HEK293 (cell line): Measurements from ENCODE around the gene GNG5.

Source experiments
- GLIS1 ChIP-seq: fragments of 450-650 bp; formaldehyde crosslinking; IDR thresholded peaks from 2 replicates; pipeline ENCODE4 v1.5.1; 2016; ENCODE audit warnings: missing biosample characterization, missing genetic modification characterization
- GLIS2 ChIP-seq: fragments of 450-650 bp; formaldehyde crosslinking; IDR thresholded peaks from 2 replicates; pipeline ENCODE4 v1.5.1; 2016; ENCODE audit warnings: missing biosample characterization, missing genetic modification characterization
- PRDM1 ChIP-seq: fragments of 450-650 bp; formaldehyde crosslinking; IDR thresholded peaks from 2 replicates; pipeline ENCODE4; 2016; ENCODE audit warnings: missing biosample characterization, missing genetic modification characterization
- SCRT2 ChIP-seq: fragments of 450-650 bp; formaldehyde crosslinking; IDR thresholded peaks from 2 replicates; pipeline ENCODE4 v1.5.1; 2016; ENCODE audit warnings: missing biosample characterization, missing genetic modification characterization
- SETDB1 ChIP-seq: IDR thresholded peaks from one replicate; pipeline ENCODE4 v1.6.1; 2017; ENCODE audit warnings: mild to moderate bottlenecking, low read length, moderate library complexity, mixed read lengths; ENCODE audit not compliant: insufficient read length
- SP7 ChIP-seq: fragments of 450-650 bp; formaldehyde crosslinking; IDR thresholded peaks from 2 replicates; pipeline ENCODE4 v1.5.1; 2016; ENCODE audit warnings: missing biosample characterization, missing genetic modification characterization
- ZBTB48 ChIP-seq: fragments of 450-650 bp; formaldehyde crosslinking; IDR thresholded peaks from 2 replicates; pipeline ENCODE4 v1.5.1; 2016; ENCODE audit warnings: missing biosample characterization, missing genetic modification characterization
- ZFHX2 ChIP-seq: fragments of 450-650 bp; formaldehyde crosslinking; conservative IDR thresholded peaks from 2 replicates; pipeline ENCODE4 v1.5.1; 2016; ENCODE audit warnings: missing biosample characterization, missing genetic modification characterization
- ZNF133 ChIP-seq: fragments of 450-650 bp; formaldehyde crosslinking; IDR thresholded peaks from 2 replicates; pipeline ENCODE4 v1.5.1; 2016; ENCODE audit warnings: missing biosample characterization, missing genetic modification characterization
- ZNF157 ChIP-seq: fragments of 450-650 bp; formaldehyde crosslinking; IDR thresholded peaks from 2 replicates; pipeline ENCODE4 v1.5.1; 2016; ENCODE audit warnings: missing biosample characterization, missing genetic modification characterization
- ZNF169 ChIP-seq: fragments of 450-650 bp; formaldehyde crosslinking; IDR thresholded peaks from 2 replicates; pipeline ENCODE4 v1.5.1; 2016; ENCODE audit warnings: missing biosample characterization, missing genetic modification characterization
- ZNF221 ChIP-seq: fragments of 450-650 bp; formaldehyde crosslinking; IDR thresholded peaks from 2 replicates; pipeline ENCODE4 v1.5.1; 2017; ENCODE audit warnings: missing biosample characterization, missing genetic modification characterization, borderline replicate concordance
- ZNF239 ChIP-seq: fragments of 450-650 bp; formaldehyde crosslinking; IDR thresholded peaks from 2 replicates; pipeline ENCODE4 v1.5.1; 2016; ENCODE audit warnings: missing biosample characterization, missing genetic modification characterization
- ZNF274 ChIP-seq, 2 experiments: fragments of 200-500 bp in 1 of 2; fragments of 450-650 bp in 1 of 2; sonication (Bioruptor generic) in 1 of 2; formaldehyde crosslinking in 1 of 2; IDR thresholded peaks; 2 replicates each; pipeline versions ENCODE4 v1.5.1 to v1.6.1; 2014 to 2016; ENCODE audit warnings: borderline replicate concordance in 1 of 2, inconsistent platforms in 1 of 2, low read length in 1 of 2, missing biosample characterization in 1 of 2, missing genetic modification characterization in 1 of 2
- ZNF366 ChIP-seq: fragments of 450-650 bp; formaldehyde crosslinking; conservative IDR thresholded peaks from 2 replicates; pipeline ENCODE4 v1.5.1; 2016; ENCODE audit warnings: missing biosample characterization, missing genetic modification characterization
- ZNF37A ChIP-seq: fragments of 450-650 bp; IDR thresholded peaks from 2 replicates; pipeline ENCODE4 v1.5.1; 2018; ENCODE audit warnings: missing biosample characterization, missing genetic modification characterization
- ZNF416 ChIP-seq: fragments of 450-650 bp; formaldehyde crosslinking; IDR thresholded peaks from 2 replicates; pipeline ENCODE4 v1.5.1; 2016; ENCODE audit warnings: missing biosample characterization, missing genetic modification characterization
- ZNF544 ChIP-seq: fragments of 450-650 bp; formaldehyde crosslinking; IDR thresholded peaks from 2 replicates; pipeline ENCODE4 v1.5.0; 2017; ENCODE audit warnings: missing biosample characterization, missing genetic modification characterization
- ZNF558 ChIP-seq: fragments of 450-650 bp; formaldehyde crosslinking; IDR thresholded peaks from 2 replicates; pipeline ENCODE4 v1.5.1; 2016; ENCODE audit warnings: missing biosample characterization, missing genetic modification characterization
- ZNF585B ChIP-seq: fragments of 450-650 bp; formaldehyde crosslinking; IDR thresholded peaks from 2 replicates; pipeline ENCODE4 v1.5.1; 2016; ENCODE audit warnings: missing biosample characterization, missing genetic modification characterization
- ZNF596 ChIP-seq: fragments of 450-650 bp; IDR thresholded peaks from 2 replicates; pipeline ENCODE4 v1.5.0; 2018; ENCODE audit warnings: missing biosample characterization, mild to moderate bottlenecking, missing genetic modification characterization, moderate library complexity
- ZNF621 ChIP-seq: fragments of 450-650 bp; formaldehyde crosslinking; IDR thresholded peaks from 2 replicates; pipeline ENCODE4 v1.5.1; 2017; ENCODE audit warnings: missing biosample characterization, missing genetic modification characterization
- ZNF626 ChIP-seq: fragments of 450-650 bp; sonication (Bioruptor Pico); formaldehyde crosslinking; IDR thresholded peaks from 2 replicates; pipeline ENCODE4 v1.5.1; 2018; ENCODE audit warnings: missing biosample characterization, missing genetic modification characterization, inconsistent platforms
- ZNF654 ChIP-seq: fragments of 450-650 bp; formaldehyde crosslinking; IDR thresholded peaks from 2 replicates; pipeline ENCODE4 v1.5.1; 2016; ENCODE audit warnings: low read depth, missing biosample characterization, missing genetic modification characterization
- ZNF664 ChIP-seq: fragments of 450-650 bp; formaldehyde crosslinking; IDR thresholded peaks from 2 replicates; pipeline ENCODE4 v1.5.1; 2016; ENCODE audit warnings: missing biosample characterization, missing genetic modification characterization
- ZSCAN16 ChIP-seq: fragments of 450-650 bp; formaldehyde crosslinking; IDR thresholded peaks from 2 replicates; pipeline ENCODE4 v1.5.1; 2016; ENCODE audit warnings: missing biosample characterization, missing genetic modification characterization
- ZSCAN23 ChIP-seq: fragments of 450-650 bp; formaldehyde crosslinking; IDR thresholded peaks from 2 replicates; pipeline ENCODE4 v1.5.1; 2016; ENCODE audit warnings: missing biosample characterization, missing genetic modification characterization
- TF ChIP-seq, protein P1 (sequence below): fragments of 450-650 bp; formaldehyde crosslinking; IDR thresholded peaks from 2 replicates; pipeline ENCODE4 v1.5.1; 2016; ENCODE audit warnings: missing biosample characterization, missing genetic modification characterization
- TF ChIP-seq, protein P2 (sequence below): fragments of 450-650 bp; formaldehyde crosslinking; IDR thresholded peaks from 2 replicates; pipeline ENCODE4 v1.5.1; 2016; ENCODE audit warnings: missing biosample characterization, missing genetic modification characterization
- TF ChIP-seq, protein P3 (sequence below): fragments of 450-650 bp; formaldehyde crosslinking; IDR thresholded peaks from 2 replicates; pipeline ENCODE4 v1.5.1; 2016; ENCODE audit warnings: missing biosample characterization, missing genetic modification characterization, borderline replicate concordance
- TF ChIP-seq, protein P4 (sequence below): fragments of 450-650 bp; formaldehyde crosslinking; IDR thresholded peaks from 2 replicates; pipeline ENCODE4 v1.5.1; 2016; ENCODE audit warnings: missing biosample characterization, missing genetic modification characterization

The GNG5 gene

DNA sequence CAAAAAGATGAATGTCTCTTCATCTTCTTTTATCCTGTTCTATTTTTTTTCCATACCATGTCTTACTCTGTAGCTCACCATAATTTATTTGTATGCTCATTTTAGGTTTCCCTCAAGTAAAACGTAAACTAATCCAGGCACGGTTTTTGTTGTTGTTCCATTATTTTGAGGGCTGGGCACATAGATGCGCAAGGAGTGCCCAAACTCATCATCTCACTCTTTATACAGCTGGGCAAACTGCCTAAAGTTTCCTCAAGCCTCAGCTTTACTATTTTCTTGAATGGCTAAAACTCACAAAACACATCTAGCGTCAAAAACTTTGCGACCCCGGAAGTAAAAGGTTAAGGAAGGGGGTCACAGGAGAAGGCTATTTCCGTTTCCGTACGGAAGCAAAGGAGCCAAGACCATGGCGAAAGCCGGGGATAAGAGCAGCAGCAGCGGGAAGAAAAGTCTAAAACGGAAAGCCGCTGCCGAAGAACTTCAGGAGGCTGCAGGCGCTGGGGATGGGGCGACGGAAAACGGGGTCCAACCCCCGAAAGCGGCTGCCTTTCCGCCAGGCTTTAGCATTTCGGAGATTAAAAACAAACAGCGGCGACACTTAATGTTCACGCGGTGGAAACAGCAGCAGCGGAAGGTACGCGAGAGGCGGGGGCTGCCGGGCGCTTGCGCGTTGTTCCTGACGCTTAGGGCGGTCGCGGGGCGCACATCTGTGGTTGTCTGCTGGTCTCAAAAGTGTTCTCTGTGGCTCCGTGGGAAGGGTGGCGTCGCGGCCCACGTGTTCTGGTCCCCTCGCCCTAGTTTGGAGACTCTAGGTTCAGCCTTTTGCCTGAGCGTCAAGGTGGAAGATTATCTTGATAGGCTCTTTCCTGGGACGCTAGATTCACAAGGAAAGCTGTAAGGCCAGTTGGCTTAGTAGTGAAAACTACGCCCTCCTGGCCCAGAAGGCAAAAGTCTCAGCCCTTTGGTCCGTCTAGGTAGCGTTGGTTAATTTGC lies 27.2 kb downstream of the GNG5 start, which contains the start of gene RPF1 (continued):
- TF ChIP-seq ZSCAN23 (tag by site-specific recombination) (no peak), ZNF239 (tag by site-specific recombination) (no peak), ZNF221 (no peak), ZNF558 (0 out of 2 replicates have a peak, but pooled peaks have one; percentile 27), ZNF596 (tag by site-specific recombination) (no peak), SETDB1 (peak; percentile 92), ZNF416 (tag by site-specific recombination) (no peak), ZNF37A (tag by site-specific recombination) (no peak; the same call in 1 of the 2 replicates), ZNF169 (tag by site-specific recombination) (no peak), ZNF133 (tag by site-specific recombination) (no peak), ZNF621 (tag by site-specific recombination) (no peak), ZBTB48 (tag by site-specific recombination) (no peak), ZNF585B (no peak), SCRT2 (tag by site-specific recombination) (no peak), ZNF626 (no peak), ZNF366 (no peak), ZSCAN16 (tag by site-specific recombination) (no peak), SP7 (tag by site-specific recombination) (peak; percentile 46; the same call in 1 of the 2 replicates), ZNF664 (tag by site-specific recombination) (peak; percentile 43; the same call in 1 of the 2 replicates), ZNF274 (IDR thresholded peaks at IDR 0.05; ENCODE audit: low read length) (no peak), ZNF274 (tag by site-specific recombination; IDR thresholded peaks at IDR 0.05; ENCODE audit: borderline replicate concordance) (no peak), GLIS1 (tag by site-specific recombination) (no peak), ZFHX2 (tag by site-specific recombination) (peak; percentile 58), GLIS2 (tag by site-specific recombination) (no peak), ZNF654 (tag by site-specific recombination) (no peak), ZNF544 (no peak), PRDM1 (tag by site-specific recombination) (peak; percentile 19; the same call in 1 of the 2 replicates), ZNF157 (tag by site-specific recombination) (no peak)
- TF ChIP-seq, protein P1, sequence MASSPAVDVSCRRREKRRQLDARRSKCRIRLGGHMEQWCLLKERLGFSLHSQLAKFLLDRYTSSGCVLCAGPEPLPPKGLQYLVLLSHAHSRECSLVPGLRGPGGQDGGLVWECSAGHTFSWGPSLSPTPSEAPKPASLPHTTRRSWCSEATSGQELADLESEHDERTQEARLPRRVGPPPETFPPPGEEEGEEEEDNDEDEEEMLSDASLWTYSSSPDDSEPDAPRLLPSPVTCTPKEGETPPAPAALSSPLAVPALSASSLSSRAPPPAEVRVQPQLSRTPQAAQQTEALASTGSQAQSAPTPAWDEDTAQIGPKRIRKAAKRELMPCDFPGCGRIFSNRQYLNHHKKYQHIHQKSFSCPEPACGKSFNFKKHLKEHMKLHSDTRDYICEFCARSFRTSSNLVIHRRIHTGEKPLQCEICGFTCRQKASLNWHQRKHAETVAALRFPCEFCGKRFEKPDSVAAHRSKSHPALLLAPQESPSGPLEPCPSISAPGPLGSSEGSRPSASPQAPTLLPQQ (tag by site-specific recombination) = peak; percentile 56; the same call in 1 of the 2 replicates
- TF ChIP-seq, protein P2, sequence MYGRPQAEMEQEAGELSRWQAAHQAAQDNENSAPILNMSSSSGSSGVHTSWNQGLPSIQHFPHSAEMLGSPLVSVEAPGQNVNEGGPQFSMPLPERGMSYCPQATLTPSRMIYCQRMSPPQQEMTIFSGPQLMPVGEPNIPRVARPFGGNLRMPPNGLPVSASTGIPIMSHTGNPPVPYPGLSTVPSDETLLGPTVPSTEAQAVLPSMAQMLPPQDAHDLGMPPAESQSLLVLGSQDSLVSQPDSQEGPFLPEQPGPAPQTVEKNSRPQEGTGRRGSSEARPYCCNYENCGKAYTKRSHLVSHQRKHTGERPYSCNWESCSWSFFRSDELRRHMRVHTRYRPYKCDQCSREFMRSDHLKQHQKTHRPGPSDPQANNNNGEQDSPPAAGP (tag by site-specific recombination) = no peak
- TF ChIP-seq, protein P3, sequence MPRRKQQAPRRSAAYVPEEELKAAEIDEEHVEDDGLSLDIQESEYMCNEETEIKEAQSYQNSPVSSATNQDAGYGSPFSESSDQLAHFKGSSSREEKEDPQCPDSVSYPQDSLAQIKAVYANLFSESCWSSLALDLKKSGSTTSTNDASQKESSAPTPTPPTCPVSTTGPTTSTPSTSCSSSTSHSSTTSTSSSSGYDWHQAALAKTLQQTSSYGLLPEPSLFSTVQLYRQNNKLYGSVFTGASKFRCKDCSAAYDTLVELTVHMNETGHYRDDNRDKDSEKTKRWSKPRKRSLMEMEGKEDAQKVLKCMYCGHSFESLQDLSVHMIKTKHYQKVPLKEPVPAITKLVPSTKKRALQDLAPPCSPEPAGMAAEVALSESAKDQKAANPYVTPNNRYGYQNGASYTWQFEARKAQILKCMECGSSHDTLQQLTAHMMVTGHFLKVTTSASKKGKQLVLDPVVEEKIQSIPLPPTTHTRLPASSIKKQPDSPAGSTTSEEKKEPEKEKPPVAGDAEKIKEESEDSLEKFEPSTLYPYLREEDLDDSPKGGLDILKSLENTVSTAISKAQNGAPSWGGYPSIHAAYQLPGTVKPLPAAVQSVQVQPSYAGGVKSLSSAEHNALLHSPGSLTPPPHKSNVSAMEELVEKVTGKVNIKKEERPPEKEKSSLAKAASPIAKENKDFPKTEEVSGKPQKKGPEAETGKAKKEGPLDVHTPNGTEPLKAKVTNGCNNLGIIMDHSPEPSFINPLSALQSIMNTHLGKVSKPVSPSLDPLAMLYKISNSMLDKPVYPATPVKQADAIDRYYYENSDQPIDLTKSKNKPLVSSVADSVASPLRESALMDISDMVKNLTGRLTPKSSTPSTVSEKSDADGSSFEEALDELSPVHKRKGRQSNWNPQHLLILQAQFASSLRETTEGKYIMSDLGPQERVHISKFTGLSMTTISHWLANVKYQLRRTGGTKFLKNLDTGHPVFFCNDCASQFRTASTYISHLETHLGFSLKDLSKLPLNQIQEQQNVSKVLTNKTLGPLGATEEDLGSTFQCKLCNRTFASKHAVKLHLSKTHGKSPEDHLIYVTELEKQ (tag by site-specific recombination) = no peak
- TF ChIP-seq, protein P4, sequence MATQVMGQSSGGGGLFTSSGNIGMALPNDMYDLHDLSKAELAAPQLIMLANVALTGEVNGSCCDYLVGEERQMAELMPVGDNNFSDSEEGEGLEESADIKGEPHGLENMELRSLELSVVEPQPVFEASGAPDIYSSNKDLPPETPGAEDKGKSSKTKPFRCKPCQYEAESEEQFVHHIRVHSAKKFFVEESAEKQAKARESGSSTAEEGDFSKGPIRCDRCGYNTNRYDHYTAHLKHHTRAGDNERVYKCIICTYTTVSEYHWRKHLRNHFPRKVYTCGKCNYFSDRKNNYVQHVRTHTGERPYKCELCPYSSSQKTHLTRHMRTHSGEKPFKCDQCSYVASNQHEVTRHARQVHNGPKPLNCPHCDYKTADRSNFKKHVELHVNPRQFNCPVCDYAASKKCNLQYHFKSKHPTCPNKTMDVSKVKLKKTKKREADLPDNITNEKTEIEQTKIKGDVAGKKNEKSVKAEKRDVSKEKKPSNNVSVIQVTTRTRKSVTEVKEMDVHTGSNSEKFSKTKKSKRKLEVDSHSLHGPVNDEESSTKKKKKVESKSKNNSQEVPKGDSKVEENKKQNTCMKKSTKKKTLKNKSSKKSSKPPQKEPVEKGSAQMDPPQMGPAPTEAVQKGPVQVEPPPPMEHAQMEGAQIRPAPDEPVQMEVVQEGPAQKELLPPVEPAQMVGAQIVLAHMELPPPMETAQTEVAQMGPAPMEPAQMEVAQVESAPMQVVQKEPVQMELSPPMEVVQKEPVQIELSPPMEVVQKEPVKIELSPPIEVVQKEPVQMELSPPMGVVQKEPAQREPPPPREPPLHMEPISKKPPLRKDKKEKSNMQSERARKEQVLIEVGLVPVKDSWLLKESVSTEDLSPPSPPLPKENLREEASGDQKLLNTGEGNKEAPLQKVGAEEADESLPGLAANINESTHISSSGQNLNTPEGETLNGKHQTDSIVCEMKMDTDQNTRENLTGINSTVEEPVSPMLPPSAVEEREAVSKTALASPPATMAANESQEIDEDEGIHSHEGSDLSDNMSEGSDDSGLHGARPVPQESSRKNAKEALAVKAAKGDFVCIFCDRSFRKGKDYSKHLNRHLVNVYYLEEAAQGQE = peak; percentile 30; the same call in 1 of the 2 replicates
